ENCODE measurements around the gene BLOC1S5. TPM values are rescaled to one million over a fixed set of nuclear protein-coding genes. Genes with fewer than 3 reads are reported as not detected.

The BLOC1S5 gene
- total RNA-seq, 1 experiment from 2014 or later: 11.8 TPM

DNA sequence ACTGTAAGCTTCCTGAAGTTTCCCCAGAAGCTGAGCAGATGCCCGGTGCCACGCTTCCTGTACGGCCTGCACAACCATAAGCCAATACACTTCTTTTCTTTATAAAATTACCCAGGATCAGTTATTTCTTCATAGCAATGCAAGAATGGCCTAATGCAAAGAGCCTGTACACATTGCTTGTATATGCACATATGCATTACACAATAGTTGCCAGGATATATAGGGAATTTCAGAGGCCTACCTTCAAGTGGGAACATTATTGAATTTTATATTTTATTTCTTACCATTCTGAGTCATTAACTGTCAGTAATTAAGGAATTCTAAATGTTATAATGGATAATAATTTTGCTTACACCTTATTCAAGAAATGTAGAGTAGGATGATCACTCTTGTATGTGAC is 93.6 kb downstream of the BLOC1S5 start:
- no TSS peak for BruUV-seq (replicated peaks)
- ATAC-seq (no peak), DNase-seq (ENCODE audit: low read depth, low spot score) (no peak)
- CTCF ChIA-PET: no interaction called here
- intact Hi-C loops (cut with micrococcal nuclease; ENCODE audit: unreplicated experiment): no loop called here
- in situ Hi-C loops (cut with HindIII; ENCODE audit: low pct_unique_long_range_greater_than_20kb, low sequenced_read_pairs): no loop called here
- H3K27ac ChIP-seq (ENCODE audit: low read length): no peak overlapping the region
- H3K9me3 ChIP-seq (ENCODE audit: control insufficient read depth, insufficient read depth, low read depth, low read length): peaks cover 5% of the 10 kb centered on the region; the same call in 1 of the 2 replicates
- no peaks in the 10 kb centered on the region for H3K36me3 ChIP-seq (ENCODE audit: control insufficient read depth, insufficient read depth, low read length)
- POLR2A ChIA-PET: no interaction called here
- H3K27me3 ChIP-seq (ENCODE audit: control insufficient read depth, insufficient read depth, low read length): no peaks in the 10 kb centered on the region
- H3K4me1 ChIP-seq (ENCODE audit: control insufficient read depth, insufficient read depth, low read length): peaks cover 12% of the 10 kb centered on the region
- no peak for TF ChIP-seq POLR2AphosphoS5 (IDR thresholded peaks at IDR 0.05; ENCODE audit: low read depth, low read length)
- TF ChIP-seq, protein P1, sequence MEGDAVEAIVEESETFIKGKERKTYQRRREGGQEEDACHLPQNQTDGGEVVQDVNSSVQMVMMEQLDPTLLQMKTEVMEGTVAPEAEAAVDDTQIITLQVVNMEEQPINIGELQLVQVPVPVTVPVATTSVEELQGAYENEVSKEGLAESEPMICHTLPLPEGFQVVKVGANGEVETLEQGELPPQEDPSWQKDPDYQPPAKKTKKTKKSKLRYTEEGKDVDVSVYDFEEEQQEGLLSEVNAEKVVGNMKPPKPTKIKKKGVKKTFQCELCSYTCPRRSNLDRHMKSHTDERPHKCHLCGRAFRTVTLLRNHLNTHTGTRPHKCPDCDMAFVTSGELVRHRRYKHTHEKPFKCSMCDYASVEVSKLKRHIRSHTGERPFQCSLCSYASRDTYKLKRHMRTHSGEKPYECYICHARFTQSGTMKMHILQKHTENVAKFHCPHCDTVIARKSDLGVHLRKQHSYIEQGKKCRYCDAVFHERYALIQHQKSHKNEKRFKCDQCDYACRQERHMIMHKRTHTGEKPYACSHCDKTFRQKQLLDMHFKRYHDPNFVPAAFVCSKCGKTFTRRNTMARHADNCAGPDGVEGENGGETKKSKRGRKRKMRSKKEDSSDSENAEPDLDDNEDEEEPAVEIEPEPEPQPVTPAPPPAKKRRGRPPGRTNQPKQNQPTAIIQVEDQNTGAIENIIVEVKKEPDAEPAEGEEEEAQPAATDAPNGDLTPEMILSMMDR (IDR thresholded peaks at IDR 0.05): no peak
- TF ChIP-seq, protein P2, sequence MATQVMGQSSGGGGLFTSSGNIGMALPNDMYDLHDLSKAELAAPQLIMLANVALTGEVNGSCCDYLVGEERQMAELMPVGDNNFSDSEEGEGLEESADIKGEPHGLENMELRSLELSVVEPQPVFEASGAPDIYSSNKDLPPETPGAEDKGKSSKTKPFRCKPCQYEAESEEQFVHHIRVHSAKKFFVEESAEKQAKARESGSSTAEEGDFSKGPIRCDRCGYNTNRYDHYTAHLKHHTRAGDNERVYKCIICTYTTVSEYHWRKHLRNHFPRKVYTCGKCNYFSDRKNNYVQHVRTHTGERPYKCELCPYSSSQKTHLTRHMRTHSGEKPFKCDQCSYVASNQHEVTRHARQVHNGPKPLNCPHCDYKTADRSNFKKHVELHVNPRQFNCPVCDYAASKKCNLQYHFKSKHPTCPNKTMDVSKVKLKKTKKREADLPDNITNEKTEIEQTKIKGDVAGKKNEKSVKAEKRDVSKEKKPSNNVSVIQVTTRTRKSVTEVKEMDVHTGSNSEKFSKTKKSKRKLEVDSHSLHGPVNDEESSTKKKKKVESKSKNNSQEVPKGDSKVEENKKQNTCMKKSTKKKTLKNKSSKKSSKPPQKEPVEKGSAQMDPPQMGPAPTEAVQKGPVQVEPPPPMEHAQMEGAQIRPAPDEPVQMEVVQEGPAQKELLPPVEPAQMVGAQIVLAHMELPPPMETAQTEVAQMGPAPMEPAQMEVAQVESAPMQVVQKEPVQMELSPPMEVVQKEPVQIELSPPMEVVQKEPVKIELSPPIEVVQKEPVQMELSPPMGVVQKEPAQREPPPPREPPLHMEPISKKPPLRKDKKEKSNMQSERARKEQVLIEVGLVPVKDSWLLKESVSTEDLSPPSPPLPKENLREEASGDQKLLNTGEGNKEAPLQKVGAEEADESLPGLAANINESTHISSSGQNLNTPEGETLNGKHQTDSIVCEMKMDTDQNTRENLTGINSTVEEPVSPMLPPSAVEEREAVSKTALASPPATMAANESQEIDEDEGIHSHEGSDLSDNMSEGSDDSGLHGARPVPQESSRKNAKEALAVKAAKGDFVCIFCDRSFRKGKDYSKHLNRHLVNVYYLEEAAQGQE (IDR thresholded peaks at IDR 0.05; ENCODE audit: insufficient read depth in 1 of 2, low read depth in 2 of 2, low read length in 1 of 2): no peak
- no peak for TF ChIP-seq SIN3A (IDR thresholded peaks at IDR 0.05; ENCODE audit: borderline replicate concordance, insufficient read depth, low read depth, low read length)
- TF ChIP-seq TCF7L2 (IDR thresholded peaks at IDR 0.05; ENCODE audit: low read depth, low read length): no peak
- H3K4me3 ChIP-seq (ENCODE audit: low read depth in 2 of 2, low read length in 2 of 2): no peak overlapping the region

Other genes starting within 250 kb of the BLOC1S5 start
- gene TXNDC5, start 153.6 kb downstream of the BLOC1S5 start, total RNA-seq (2021; ENCODE audit: unreplicated experiment): 177 TPM
- gene EEF1E1, start 38.2 kb upstream of the BLOC1S5 start, total RNA-seq (2021; ENCODE audit: unreplicated experiment): 59.5 TPM